ENCODE measurements around the gene SEMA5A.

DNA sequence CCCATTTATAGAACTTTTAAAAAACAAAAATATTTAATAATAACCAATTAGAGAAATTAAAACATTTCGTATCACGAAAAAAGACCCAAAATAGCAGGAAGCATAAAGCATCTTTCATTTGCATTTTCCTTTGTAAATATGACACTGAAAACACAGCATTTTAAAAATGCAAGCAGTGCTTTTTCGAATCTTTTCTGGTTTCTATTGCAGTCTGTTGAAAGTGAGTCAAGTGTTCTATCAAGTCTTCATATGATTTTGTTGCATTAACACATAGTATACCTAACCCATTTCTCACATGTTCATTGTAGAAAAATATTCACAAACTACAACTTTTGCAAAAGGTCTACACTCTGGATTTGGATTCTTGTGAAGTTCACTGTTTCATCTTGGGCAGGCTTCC lies 198.8 kb downstream of the SEMA5A start:
- no peak for TF ChIP-seq TAF1 (IDR thresholded peaks at IDR 0.05; ENCODE audit: borderline replicate concordance, insufficient read depth, low read length)
- no peak for TF ChIP-seq POLR2AphosphoS5 (IDR thresholded peaks at IDR 0.05; ENCODE audit: low read depth, low read length)
